ENCODE results near the gene F7. TPM values are rescaled to one million over a fixed set of nuclear protein-coding genes. Genes with fewer than 3 reads are reported as not detected.
"Not testable (repeated sequence)": the region's sequence is repeated elsewhere in the genome, so short reads cannot be mapped to it uniquely, and the experiment has no call there.

Gene F7
- total and polyA plus RNA-seq, 2 donors = 0.30 to 0.63 TPM

- WGBS = 94% methylated on average over 42 of the region's 42 CpGs
- no peak for DNase-seq (ENCODE audit: extremely low spot score)
These were observed 27.4 kb upstream of the F7 start for GRCh38 chr13:113077953-113078901.

GRCh38 chr13:113078902-113079780, 26.4 kb upstream of the F7 start:
- H3K4me3 ChIP-seq (ENCODE audit: low read depth, low read length) = no peak overlapping the region

More at GRCh38 chr13:113077953-113078901, 27.4 kb upstream of the F7 start:
- H3K36me3 ChIP-seq (ENCODE audit: insufficient read depth) = no peaks in the 10 kb centered on the region
- no peaks in the 10 kb centered on the region for H3K4me1 ChIP-seq (ENCODE audit: insufficient read depth)
- no peak overlapping the region for H3K27ac ChIP-seq (ENCODE audit: low read depth)
- no peak overlapping the region for H3K4me3 ChIP-seq (ENCODE audit: low read depth, low read length)

GRCh38 chr13:113079781-113080080, 25.9 kb upstream of the F7 start:
- not testable (repeated sequence) for H3K27ac ChIP-seq (ENCODE audit: low read depth); H3K36me3 ChIP-seq (ENCODE audit: insufficient read depth); DNase-seq (ENCODE audit: extremely low spot score); H3K4me1 ChIP-seq (ENCODE audit: insufficient read depth); H3K4me3 ChIP-seq (ENCODE audit: low read depth, low read length)
- WGBS = 70% methylated on average over 9 of the region's 9 CpGs

More at GRCh38 chr13:113078902-113079780, 26.4 kb upstream of the F7 start:
- H3K27ac ChIP-seq (ENCODE audit: low read depth) = no peak overlapping the region
- DNase-seq (ENCODE audit: extremely low spot score) = no peak
- 74% methylated on average over 27 of the region's 27 CpGs for WGBS
- H3K36me3 ChIP-seq (ENCODE audit: insufficient read depth) = no peaks in the 10 kb centered on the region
- H3K4me1 ChIP-seq (ENCODE audit: insufficient read depth) = no peaks in the 10 kb centered on the region

- 81% methylated on average over 18 of the region's 18 CpGs for WGBS
- Histone ChIP-seq H3K36me3 (ENCODE audit: insufficient read depth) (no peaks in the 10 kb centered on the region), H3K4me3 (ENCODE audit: low read depth, low read length) (no peak overlapping the region), H3K4me1 (ENCODE audit: insufficient read depth) (no peaks in the 10 kb centered on the region), H3K27ac (ENCODE audit: low read depth) (no peak overlapping the region)
- DNase-seq (ENCODE audit: extremely low spot score) = no peak
These were observed 25.2 kb upstream of the F7 start for GRCh38 chr13:113080361-113080831.

- Histone ChIP-seq H3K36me3 (ENCODE audit: insufficient read depth) (no peaks in the 10 kb centered on the region), H3K27ac (ENCODE audit: low read depth) (no peak overlapping the region), H3K4me3 (ENCODE audit: low read depth, low read length) (no peak overlapping the region), H3K4me1 (ENCODE audit: insufficient read depth) (no peaks in the 10 kb centered on the region)
- WGBS = 77% methylated on average over 25 of the region's 25 CpGs
- no peak for DNase-seq (ENCODE audit: extremely low spot score)
These were observed 24.6 kb upstream of the F7 start for GRCh38 chr13:113080901-113081521.

GRCh38 chr13:113082198-113083021, 23.2 kb upstream of the F7 start:
- no peaks in the 10 kb centered on the region for H3K36me3 ChIP-seq (ENCODE audit: insufficient read depth)

GRCh38 chr13:113083022-113083373, 22.6 kb upstream of the F7 start:
- Histone ChIP-seq H3K4me3 (ENCODE audit: low read depth, low read length) (no peak overlapping the region), H3K27ac (ENCODE audit: low read depth) (no peak overlapping the region), H3K4me1 (ENCODE audit: insufficient read depth) (no peaks in the 10 kb centered on the region), H3K36me3 (ENCODE audit: insufficient read depth) (no peaks in the 10 kb centered on the region)
- WGBS = 89% methylated on average over 10 of the region's 10 CpGs
- DNase-seq (ENCODE audit: extremely low spot score) = no peak

More at GRCh38 chr13:113082198-113083021, 23.2 kb upstream of the F7 start:
- WGBS = 87% methylated on average over 26 of the region's 26 CpGs
- no peak overlapping the region for H3K27ac ChIP-seq (ENCODE audit: low read depth)
- no peak for DNase-seq (ENCODE audit: extremely low spot score)
- H3K4me3 ChIP-seq (ENCODE audit: low read depth, low read length) = no peak overlapping the region
- H3K4me1 ChIP-seq (ENCODE audit: insufficient read depth) = no peaks in the 10 kb centered on the region

- 71% methylated on average over 18 of the region's 18 CpGs for whole genome bisulfite sequencing
- H3K27ac ChIP-seq (ENCODE audit: low read depth) = no peak overlapping the region
- no peaks in the 10 kb centered on the region for H3K36me3 ChIP-seq (ENCODE audit: insufficient read depth)
- H3K4me1 ChIP-seq (ENCODE audit: insufficient read depth) = no peaks in the 10 kb centered on the region
- H3K4me3 ChIP-seq (ENCODE audit: low read depth, low read length) = no peak overlapping the region
- no peak for DNase-seq (ENCODE audit: extremely low spot score)
These were observed 22.1 kb upstream of the F7 start for GRCh38 chr13:113083402-113084061.

- WGBS = 87% methylated on average over 25 of the region's 25 CpGs
- Histone ChIP-seq H3K36me3 (ENCODE audit: insufficient read depth) (no peaks in the 10 kb centered on the region), H3K4me3 (ENCODE audit: low read depth, low read length) (no peak overlapping the region), H3K4me1 (ENCODE audit: insufficient read depth) (no peaks in the 10 kb centered on the region), H3K27ac (ENCODE audit: low read depth) (no peak overlapping the region)
- DNase-seq (ENCODE audit: extremely low spot score) = no peak
These were observed 21.3 kb upstream of the F7 start for GRCh38 chr13:113084094-113084942.

GRCh38 chr13:113084943-113085540, 20.5 kb upstream of the F7 start:
- Histone ChIP-seq H3K27ac (ENCODE audit: low read depth) (no peak overlapping the region), H3K36me3 (ENCODE audit: insufficient read depth) (no peaks in the 10 kb centered on the region), H3K4me3 (ENCODE audit: low read depth, low read length) (no peak overlapping the region), H3K4me1 (ENCODE audit: insufficient read depth) (no peaks in the 10 kb centered on the region)
- 86% methylated on average over 24 of the region's 24 CpGs for WGBS
- DNase-seq (ENCODE audit: extremely low spot score) = no peak

GRCh38 chr13:113086031-113086750, 19.4 kb upstream of the F7 start:
- WGBS = 78% methylated on average over 32 of the region's 32 CpGs
- no peaks in the 10 kb centered on the region for H3K36me3 ChIP-seq (ENCODE audit: insufficient read depth)
- no peak for DNase-seq (ENCODE audit: extremely low spot score)
- no peak overlapping the region for H3K4me3 ChIP-seq (ENCODE audit: low read depth, low read length)
- H3K27ac ChIP-seq (ENCODE audit: low read depth) = no peak overlapping the region
- H3K4me1 ChIP-seq (ENCODE audit: insufficient read depth) = no peaks in the 10 kb centered on the region
